Gastrocnemius medialis (tissue), 4 donors: Measurements from ENCODE around the gene ZNF550.
A peak's percentile ranks its signal among the peaks of the same experiment; 100 is the strongest.

Experiments
- POLR2A ChIP-seq, 2 donors: fragments of 450-650 bp; IDR thresholded peaks; one replicate each; pipeline ENCODE4 v1.6.1; 2017; ENCODE audit warnings: antibody characterized with exemption in 2 of 2, mild to moderate bottlenecking in 2 of 2, moderate library complexity in 2 of 2
- TF ChIP-seq, protein P1 (sequence below), 5 experiments: fragments of 450-650 bp in 3 of 5; fragments of 200-600 bp in 2 of 5; sonication (generic) in 2 of 5; IDR thresholded peaks in 4 of 5; conservative IDR thresholded peaks in 1 of 5; 1 replicate in 4 of 5; 2 replicates in 1 of 5; pipeline ENCODE4 v1.5.1; 2016 to 2019; ENCODE audit warnings: antibody characterized with exemption in 5 of 5, mild to moderate bottlenecking in 3 of 5, moderate library complexity in 3 of 5

DNA sequence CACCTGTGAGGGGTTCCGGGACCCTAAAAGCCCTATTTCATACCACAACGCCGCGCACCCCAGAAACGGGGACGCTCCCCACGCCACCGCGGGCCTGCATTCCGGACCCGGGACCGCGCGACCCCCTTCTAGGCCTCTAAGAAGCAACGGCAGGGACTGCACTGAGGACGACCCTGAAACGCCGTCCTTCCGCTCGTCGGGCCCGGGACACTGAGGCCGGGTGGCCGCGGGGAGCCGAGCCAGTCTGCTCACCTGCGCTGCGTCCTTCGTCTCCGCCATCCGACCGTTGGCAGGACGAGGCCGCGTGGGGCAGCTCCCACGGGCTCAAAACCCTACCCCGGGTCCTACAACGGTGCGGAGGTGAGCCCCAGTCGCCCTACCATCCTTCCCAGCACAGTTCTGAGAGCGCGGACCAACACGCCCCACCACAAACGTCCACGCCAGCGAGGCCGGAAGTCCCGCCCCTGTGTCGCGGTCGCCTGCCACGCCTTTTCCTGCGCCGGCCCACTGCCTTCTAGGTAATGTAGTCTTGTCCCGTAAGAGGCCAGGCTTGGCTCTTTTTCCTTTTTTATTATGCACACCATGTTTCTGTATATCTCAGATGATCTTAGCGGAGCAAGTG, at the start of gene ZNF550:
- TF ChIP-seq, protein P1, sequence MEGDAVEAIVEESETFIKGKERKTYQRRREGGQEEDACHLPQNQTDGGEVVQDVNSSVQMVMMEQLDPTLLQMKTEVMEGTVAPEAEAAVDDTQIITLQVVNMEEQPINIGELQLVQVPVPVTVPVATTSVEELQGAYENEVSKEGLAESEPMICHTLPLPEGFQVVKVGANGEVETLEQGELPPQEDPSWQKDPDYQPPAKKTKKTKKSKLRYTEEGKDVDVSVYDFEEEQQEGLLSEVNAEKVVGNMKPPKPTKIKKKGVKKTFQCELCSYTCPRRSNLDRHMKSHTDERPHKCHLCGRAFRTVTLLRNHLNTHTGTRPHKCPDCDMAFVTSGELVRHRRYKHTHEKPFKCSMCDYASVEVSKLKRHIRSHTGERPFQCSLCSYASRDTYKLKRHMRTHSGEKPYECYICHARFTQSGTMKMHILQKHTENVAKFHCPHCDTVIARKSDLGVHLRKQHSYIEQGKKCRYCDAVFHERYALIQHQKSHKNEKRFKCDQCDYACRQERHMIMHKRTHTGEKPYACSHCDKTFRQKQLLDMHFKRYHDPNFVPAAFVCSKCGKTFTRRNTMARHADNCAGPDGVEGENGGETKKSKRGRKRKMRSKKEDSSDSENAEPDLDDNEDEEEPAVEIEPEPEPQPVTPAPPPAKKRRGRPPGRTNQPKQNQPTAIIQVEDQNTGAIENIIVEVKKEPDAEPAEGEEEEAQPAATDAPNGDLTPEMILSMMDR (IDR thresholded peaks at IDR 0.05 in 4 of 5, conservative IDR thresholded peaks at IDR 0.05 in 1 of 5): no peak
- peak in 1 of 2 donors; percentile 51 for TF ChIP-seq POLR2A (IDR thresholded peaks at IDR 0.05)
